ENCODE measurements around the gene SLC16A10.
"Not testable (repeated sequence)": the region's sequence is repeated elsewhere in the genome, so short reads cannot be mapped to it uniquely, and the experiment has no call there.

DNA sequence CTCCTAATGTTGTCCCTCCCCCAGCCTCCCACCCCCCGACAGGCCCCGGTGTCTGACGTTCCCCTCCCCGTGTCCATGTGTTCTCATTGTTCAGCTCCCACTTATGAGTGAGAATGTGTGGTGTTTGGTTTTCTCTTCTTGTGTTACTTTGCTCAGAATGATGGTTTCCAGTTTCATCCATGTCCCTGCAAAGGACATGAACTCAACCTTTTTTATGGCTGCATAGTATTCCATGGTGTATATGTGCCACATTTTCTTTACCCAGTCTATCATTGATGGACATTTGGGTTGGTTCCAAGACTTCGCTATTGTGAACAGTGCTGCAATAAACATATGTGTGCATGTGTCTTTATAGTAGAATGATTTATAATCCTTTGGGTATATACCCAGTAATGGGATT, 24.4 kb upstream of the SLC16A10 start:
- TF ChIP-seq CTCF (conservative IDR thresholded peaks at IDR 0.05); EZH2 (IDR thresholded peaks at IDR 0.05; ENCODE audit: low read depth): not testable (repeated sequence)

Data from PC-9 (cell line).